ENCODE data around the gene MAN1C1. TPM values are rescaled to one million over a fixed set of nuclear protein-coding genes. Genes with fewer than 3 reads are reported as not detected.

MAN1C1 gene
- total and polyA plus RNA-seq, 8 donors, result 4.3 to 33.9 (median 6.1) TPM

DNA sequence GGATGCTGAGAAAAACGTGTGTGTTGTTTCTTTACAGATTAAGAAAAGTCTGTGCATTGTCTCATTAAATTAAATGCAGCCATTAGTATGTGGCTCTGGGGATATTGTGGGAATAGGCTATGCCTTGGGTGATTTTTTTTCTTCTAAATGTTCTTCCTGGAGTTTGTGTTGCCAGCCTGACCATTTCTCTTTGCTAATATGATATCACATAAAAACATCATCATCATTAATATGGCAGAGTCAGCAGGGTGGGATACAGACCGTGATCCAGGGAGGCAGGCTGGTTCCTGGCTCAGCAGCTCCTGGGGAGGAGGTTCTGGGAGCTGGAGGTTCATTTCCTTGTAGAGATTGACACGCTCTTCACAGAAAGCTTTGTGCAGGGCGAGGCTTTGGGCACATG lies 122.8 kb downstream of the MAN1C1 start:
- H3K4me3 ChIP-seq, result no peak overlapping the region
- no peak overlapping the region for H3K27ac ChIP-seq
- H3K4me1 ChIP-seq, result peaks cover 32 to 57% (median 41%) of the 10 kb centered on the region in 4 donors
- 50 to 77% (median 65%) methylated on average over 4 of the region's 4 CpGs for WGBS, 5 donors
- no peaks in the 10 kb centered on the region for H3K36me3 ChIP-seq
- DNase-seq, result no peak
- TF ChIP-seq EP300 (IDR thresholded peaks at IDR 0.05), result no peak
- TF ChIP-seq POLR2A (IDR thresholded peaks at IDR 0.05), result no peak
- TF ChIP-seq POLR2AphosphoS5 (IDR thresholded peaks at IDR 0.05), result no peak
- intact Hi-C loops (cut with DNase I; ENCODE audit: low total_unique reads), result no loop called here
- H3K27me3 ChIP-seq, result no peaks in the 10 kb centered on the region
- H3K9me3 ChIP-seq, result no peaks in the 10 kb centered on the region

GRCh38 chr1:25740071-25740470 lies 123.5 kb downstream of the MAN1C1 start:
- no peaks in the 10 kb centered on the region for H3K9me3 ChIP-seq
- H3K4me1 ChIP-seq, result peaks cover 38 to 64% (median 46%) of the 10 kb centered on the region in 4 donors
- no peaks in the 10 kb centered on the region for H3K27me3 ChIP-seq
- no peak for DNase-seq
- WGBS, 5 donors, result 92 to 97% (median 95%) methylated on average over 10 of the region's 10 CpGs
- intact Hi-C loops (cut with DNase I; ENCODE audit: low total_unique reads), result no loop called here
- no peak overlapping the region for H3K27ac ChIP-seq
- H3K4me3 ChIP-seq, result no peak overlapping the region
- TF ChIP-seq CTCF (IDR thresholded peaks at IDR 0.05) (no peak), POLR2A (IDR thresholded peaks at IDR 0.05) (no peak), EP300 (IDR thresholded peaks at IDR 0.05) (no peak), POLR2AphosphoS5 (IDR thresholded peaks at IDR 0.05) (no peak)
- H3K36me3 ChIP-seq, result no peaks in the 10 kb centered on the region

GRCh38 chr1:25742316-25742715 lies 125.7 kb downstream of the MAN1C1 start:
- 87 to 97% (median 93%) methylated on average over 7 of the region's 7 CpGs for WGBS, 5 donors
- peak overlapping the region in 4 of 5 donors; percentile 89 to 92 (median 91) for H3K27ac ChIP-seq
- no peak for DNase-seq

DNA sequence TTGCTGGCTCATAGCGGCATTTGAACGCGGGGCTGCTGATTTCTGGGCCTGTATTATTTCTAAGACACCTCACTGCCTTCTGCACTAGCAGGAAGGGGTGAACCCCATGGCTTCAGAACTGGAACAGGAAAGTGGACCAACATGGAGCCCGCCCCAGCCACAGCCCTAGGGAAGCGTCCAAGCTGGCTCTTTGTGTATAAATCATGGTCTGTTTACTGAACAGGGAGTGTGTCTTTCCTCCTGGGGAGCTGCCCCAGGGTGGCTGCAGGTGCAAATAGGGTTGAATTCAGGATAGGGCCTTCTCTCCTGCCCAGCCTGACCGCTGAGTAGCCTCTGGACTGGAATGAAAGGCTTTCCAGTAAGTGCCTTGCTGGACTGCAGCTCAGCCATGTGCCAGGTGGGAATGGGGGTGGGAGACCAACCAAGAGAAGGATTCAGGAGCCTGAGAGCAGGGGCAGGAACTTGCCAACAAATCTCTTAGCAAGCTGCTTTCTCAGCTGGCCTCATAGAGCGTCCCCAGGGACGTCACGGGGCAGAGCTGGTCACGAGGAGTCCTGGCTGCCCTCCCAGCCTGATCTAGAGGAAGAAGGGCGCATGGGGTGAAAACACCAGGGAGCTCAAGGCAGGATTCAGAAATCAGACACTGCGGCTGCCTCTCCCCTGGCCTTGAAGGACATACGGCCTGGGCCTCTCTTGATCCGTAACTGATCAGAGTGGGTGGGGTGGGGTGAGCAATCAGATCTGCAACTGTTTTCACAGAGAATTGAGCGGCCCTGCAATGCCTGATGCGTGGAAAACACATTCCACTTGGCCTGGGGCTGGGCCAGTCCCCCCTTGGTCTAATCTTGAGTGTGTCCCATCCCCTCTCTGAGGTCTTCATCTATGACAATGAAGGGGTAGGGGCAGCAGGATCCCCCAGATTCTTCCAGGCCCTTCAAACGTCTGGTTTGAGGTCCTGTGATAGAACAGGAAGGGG lies 126.9 kb downstream of the MAN1C1 start:
- Histone ChIP-seq H3K27ac (peak overlapping the region; percentile 65 to 92 (median 90)), H3K36me3 (no peaks in the 10 kb centered on the region), H3K4me1 (peaks cover 24 to 53% (median 36%) of the 10 kb centered on the region in 4 donors), H3K4me3 (no peak overlapping the region), H3K27me3 (no peaks in the 10 kb centered on the region), H3K9me3 (no peaks in the 10 kb centered on the region)
- peak; percentile 87 for TF ChIP-seq EP300 (IDR thresholded peaks at IDR 0.05)
- TF ChIP-seq POLR2AphosphoS5 (IDR thresholded peaks at IDR 0.05), result peak in 2 of 3 donors; percentile 74 to 95
- no peak for TF ChIP-seq POLR2A (IDR thresholded peaks at IDR 0.05)
- TF ChIP-seq CTCF (IDR thresholded peaks at IDR 0.05), result no peak
- peak; percentile 80 to 94 for DNase-seq
- intact Hi-C loops (cut with DNase I; ENCODE audit: low total_unique reads), result no loop called here
- WGBS, 5 donors, result 41 to 56% (median 47%) methylated on average over 14 to 17 of the region's 17 CpGs

More at GRCh38 chr1:25742316-25742715, 125.7 kb downstream of the MAN1C1 start:
- H3K27me3 ChIP-seq, result no peaks in the 10 kb centered on the region
- no peak overlapping the region for H3K4me3 ChIP-seq
- intact Hi-C loops (cut with DNase I; ENCODE audit: low total_unique reads), result no loop called here
- peaks cover 25 to 51% (median 33%) of the 10 kb centered on the region in 4 donors for H3K4me1 ChIP-seq
- TF ChIP-seq CTCF (IDR thresholded peaks at IDR 0.05) (no peak), EP300 (IDR thresholded peaks at IDR 0.05) (no peak), POLR2AphosphoS5 (IDR thresholded peaks at IDR 0.05) (no peak), POLR2A (IDR thresholded peaks at IDR 0.05) (no peak)
- no peaks in the 10 kb centered on the region for H3K9me3 ChIP-seq
- H3K36me3 ChIP-seq, result no peaks in the 10 kb centered on the region
